Measurements from ENCODE around the gene RPS27L. TPM values are rescaled to one million over a fixed set of nuclear protein-coding genes. Genes with fewer than 3 reads are reported as not detected.
A peak's percentile ranks its signal among the peaks of the same experiment; 100 is the strongest.

The RPS27L gene
- total and polyA plus RNA-seq, 7 experiments from 2014 or later, result 38.7 to 248 (median 111) TPM

GRCh38 chr15:63181648-63182047 lies 24.4 kb upstream of the RPS27L start:
- Histone ChIP-seq H3K4me1 (ENCODE audit: control insufficient read depth in 2 of 2, insufficient read depth in 2 of 2, low read length in 2 of 2) (no peaks in the 10 kb centered on the region), H3K36me3 (ENCODE audit: control insufficient read depth in 2 of 3, insufficient read depth in 3 of 3, low read length in 3 of 3) (no peaks in the 10 kb centered on the region), H3K4me3 (ENCODE audit: low read length) (no peak overlapping the region), H3K9me3 (ENCODE audit: control insufficient read depth in 2 of 3, low read length in 3 of 3) (no peaks in the 10 kb centered on the region), H3K27ac (ENCODE audit: low read depth, low read length) (no peak overlapping the region), H3K27me3 (ENCODE audit: control insufficient read depth in 2 of 2, insufficient read depth in 2 of 2, low read length in 2 of 2) (no peaks in the 10 kb centered on the region)
- H3K4me1 Mint-ChIP-seq, result peaks cover 0 to 7% (median 0%) of the 10 kb centered on the region in 7 donors
- no peak overlapping the region for H3K27ac Mint-ChIP-seq
- ChIA-PET POLR2A (interaction anchor here (1.1 kb wide), 2 partner anchors 10 to 13 kb away, joined by 4 to 6 read pairs; no protein-coding TSS in a partner anchor), CTCF (no interaction called here)
- H3K36me3 Mint-ChIP-seq, result no peaks in the 10 kb centered on the region
- no peak for DNase-seq
- H3K4me3 Mint-ChIP-seq, result no peak overlapping the region
- peaks cover 0 to 14% (median 0%) of the 10 kb centered on the region in 5 donors for H3K27me3 Mint-ChIP-seq
- intact Hi-C loops (cut with micrococcal nuclease), result no loop called here
- ATAC-seq, result no peak
- no peaks in the 10 kb centered on the region for H3K9me3 Mint-ChIP-seq

- intact Hi-C loops (cut with micrococcal nuclease), result no loop called here
- no peak overlapping the region for H3K4me3 Mint-ChIP-seq
- POLR2A ChIA-PET, result interaction anchor here (1.1 kb wide), 1 partner anchor 11 kb away, joined by 4 read pairs; no protein-coding TSS in a partner anchor
- peaks cover 0 to 11% (median 0%) of the 10 kb centered on the region in 5 donors for H3K27me3 Mint-ChIP-seq
- CTCF ChIA-PET, result no interaction called here
- DNase-seq (no peak), ATAC-seq (no peak)
- no peak overlapping the region for H3K27ac Mint-ChIP-seq
- H3K4me1 Mint-ChIP-seq, result peaks cover 0 to 5% (median 0%) of the 10 kb centered on the region in 7 donors
- H3K27ac ChIP-seq (ENCODE audit: low read depth, low read length), result no peak overlapping the region
- H3K9me3 Mint-ChIP-seq, result no peaks in the 10 kb centered on the region
- no peaks in the 10 kb centered on the region for H3K9me3 ChIP-seq (ENCODE audit: control insufficient read depth in 2 of 3, low read length in 3 of 3)
- H3K36me3 Mint-ChIP-seq, result no peaks in the 10 kb centered on the region
- H3K4me1 ChIP-seq (ENCODE audit: control insufficient read depth in 2 of 2, insufficient read depth in 2 of 2, low read length in 2 of 2), result no peaks in the 10 kb centered on the region
- H3K27me3 ChIP-seq (ENCODE audit: control insufficient read depth in 2 of 2, insufficient read depth in 2 of 2, low read length in 2 of 2), result no peaks in the 10 kb centered on the region
- H3K4me3 ChIP-seq (ENCODE audit: low read length), result no peak overlapping the region
- no peaks in the 10 kb centered on the region for H3K36me3 ChIP-seq (ENCODE audit: control insufficient read depth in 2 of 3, insufficient read depth in 3 of 3, low read length in 3 of 3)
Measured at GRCh38 chr15:63180746-63181145, 23.5 kb upstream of the RPS27L start.

- Mint-ChIP-seq H3K4me1 (peaks cover 0 to 5% (median 0%) of the 10 kb centered on the region in 7 donors), H3K9me3 (no peaks in the 10 kb centered on the region), H3K36me3 (no peaks in the 10 kb centered on the region), H3K27ac (no peak overlapping the region), H3K4me3 (no peak overlapping the region), H3K27me3 (peaks cover 0 to 11% (median 0%) of the 10 kb centered on the region in 5 donors)
- H3K9me3 ChIP-seq (ENCODE audit: control insufficient read depth in 2 of 3, low read length in 3 of 3), result no peaks in the 10 kb centered on the region
- POLR2A ChIA-PET, result no interaction called here
- H3K27ac ChIP-seq (ENCODE audit: low read depth, low read length), result no peak overlapping the region
- CTCF ChIA-PET, result no interaction called here
- intact Hi-C loops (cut with micrococcal nuclease), result no loop called here
- ATAC-seq, result no peak
- no peaks in the 10 kb centered on the region for H3K27me3 ChIP-seq (ENCODE audit: control insufficient read depth in 2 of 2, insufficient read depth in 2 of 2, low read length in 2 of 2)
- H3K36me3 ChIP-seq (ENCODE audit: control insufficient read depth in 2 of 3, insufficient read depth in 3 of 3, low read length in 3 of 3), result no peaks in the 10 kb centered on the region
- DNase-seq, result no peak
- H3K4me3 ChIP-seq (ENCODE audit: low read length), result no peak overlapping the region
- H3K4me1 ChIP-seq (ENCODE audit: control insufficient read depth in 2 of 2, insufficient read depth in 2 of 2, low read length in 2 of 2), result no peaks in the 10 kb centered on the region
Measured at GRCh38 chr15:63178034-63178433, 20.8 kb upstream of the RPS27L start.

- ChIA-PET POLR2A (no interaction called here), CTCF (no interaction called here)
- Mint-ChIP-seq H3K27me3 (peaks cover 0 to 2% (median 0%) of the 10 kb centered on the region in 5 donors), H3K4me1 (peaks cover 0 to 5% (median 0%) of the 10 kb centered on the region in 7 donors), H3K9me3 (no peaks in the 10 kb centered on the region), H3K36me3 (no peaks in the 10 kb centered on the region), H3K4me3 (no peak overlapping the region), H3K27ac (no peak overlapping the region)
- H3K4me1 ChIP-seq (ENCODE audit: control insufficient read depth in 2 of 2, insufficient read depth in 2 of 2, low read length in 2 of 2), result no peaks in the 10 kb centered on the region
- intact Hi-C loops (cut with micrococcal nuclease), result no loop called here
- no peak overlapping the region for H3K27ac ChIP-seq (ENCODE audit: low read depth, low read length)
- DNase-seq (no peak), ATAC-seq (no peak)
- H3K4me3 ChIP-seq (ENCODE audit: low read length), result no peak overlapping the region
- H3K9me3 ChIP-seq (ENCODE audit: control insufficient read depth in 2 of 3, low read length in 3 of 3), result no peaks in the 10 kb centered on the region
- H3K36me3 ChIP-seq (ENCODE audit: control insufficient read depth in 2 of 3, insufficient read depth in 3 of 3, low read length in 3 of 3), result no peaks in the 10 kb centered on the region
- H3K27me3 ChIP-seq (ENCODE audit: control insufficient read depth in 2 of 2, insufficient read depth in 2 of 2, low read length in 2 of 2), result no peaks in the 10 kb centered on the region
Measured at GRCh38 chr15:63176302-63176701, 19.0 kb upstream of the RPS27L start.

GRCh38 chr15:63172851-63173451 lies 15.7 kb upstream of the RPS27L start:
- POLR2A ChIA-PET, result interaction anchor here (0.6 to 2.4 kb wide), 3 partner anchors 20 to 1108 kb away, joined by 3 to 10 read pairs (median 9); no protein-coding TSS in a partner anchor
- H3K9me3 Mint-ChIP-seq, result no peaks in the 10 kb centered on the region
- no peak overlapping the region for H3K27ac ChIP-seq (ENCODE audit: low read depth, low read length)

GRCh38 chr15:63172376-63172775 lies 15.1 kb upstream of the RPS27L start:
- no peak for DNase-seq

More at GRCh38 chr15:63172851-63173451, 15.7 kb upstream of the RPS27L start:
- CTCF ChIA-PET, result no interaction called here
- H3K4me1 ChIP-seq (ENCODE audit: control insufficient read depth in 2 of 2, insufficient read depth in 2 of 2, low read length in 2 of 2), result no peaks in the 10 kb centered on the region
- peak overlapping the region in 2 of 9 donors; percentile 8 to 27 for H3K27ac Mint-ChIP-seq
- H3K27me3 Mint-ChIP-seq, result no peaks in the 10 kb centered on the region
- H3K27me3 ChIP-seq (ENCODE audit: control insufficient read depth in 2 of 2, insufficient read depth in 2 of 2, low read length in 2 of 2), result no peaks in the 10 kb centered on the region
- no peaks in the 10 kb centered on the region for H3K36me3 ChIP-seq (ENCODE audit: control insufficient read depth in 2 of 3, insufficient read depth in 3 of 3, low read length in 3 of 3)
- DNase-seq (no peak), ATAC-seq (no peak)
- no peaks in the 10 kb centered on the region for H3K36me3 Mint-ChIP-seq
- peaks cover 0 to 5% (median 0%) of the 10 kb centered on the region in 7 donors for H3K4me1 Mint-ChIP-seq
- intact Hi-C loops (cut with micrococcal nuclease), result no loop called here
- no peak overlapping the region for H3K4me3 ChIP-seq (ENCODE audit: low read length)
- H3K9me3 ChIP-seq (ENCODE audit: control insufficient read depth in 2 of 3, low read length in 3 of 3), result no peaks in the 10 kb centered on the region
- H3K4me3 Mint-ChIP-seq, result no peak overlapping the region

GRCh38 chr15:63169788-63170187 lies 12.5 kb upstream of the RPS27L start:
- no peaks in the 10 kb centered on the region for H3K36me3 ChIP-seq (ENCODE audit: control insufficient read depth in 2 of 3, insufficient read depth in 3 of 3, low read length in 3 of 3)
- H3K27ac ChIP-seq (ENCODE audit: low read depth, low read length), result no peak overlapping the region
- POLR2A ChIA-PET, result no interaction called here
- DNase-seq, result no peak
- no peaks in the 10 kb centered on the region for H3K27me3 ChIP-seq (ENCODE audit: control insufficient read depth in 2 of 2, insufficient read depth in 2 of 2, low read length in 2 of 2)
- Mint-ChIP-seq H3K4me3 (no peak overlapping the region), H3K27ac (no peak overlapping the region), H3K9me3 (no peaks in the 10 kb centered on the region), H3K36me3 (no peaks in the 10 kb centered on the region), H3K4me1 (peaks cover 0 to 6% (median 5%) of the 10 kb centered on the region in 7 donors), H3K27me3 (peaks cover 0 to 2% (median 0%) of the 10 kb centered on the region in 5 donors)
- CTCF ChIA-PET, result interaction anchor here (0.5 to 0.7 kb wide), 2 partner anchors 85 to 353 kb away, joined by 3 to 4 read pairs; no protein-coding TSS in a partner anchor
- no peaks in the 10 kb centered on the region for H3K9me3 ChIP-seq (ENCODE audit: control insufficient read depth in 2 of 3, low read length in 3 of 3)
- no peaks in the 10 kb centered on the region for H3K4me1 ChIP-seq (ENCODE audit: control insufficient read depth in 2 of 2, insufficient read depth in 2 of 2, low read length in 2 of 2)
- intact Hi-C loops (cut with micrococcal nuclease), result no loop called here
- no peak for ATAC-seq
- H3K4me3 ChIP-seq (ENCODE audit: low read length), result no peak overlapping the region

More at GRCh38 chr15:63172376-63172775, 15.1 kb upstream of the RPS27L start:
- H3K27ac ChIP-seq (ENCODE audit: low read depth, low read length), result no peak overlapping the region
- ChIA-PET CTCF (no interaction called here), POLR2A (interaction anchor here (0.6 to 2.4 kb wide), 3 partner anchors 21 to 1107 kb away, joined by 3 to 10 read pairs (median 9); no protein-coding TSS in a partner anchor)
- no peaks in the 10 kb centered on the region for H3K9me3 ChIP-seq (ENCODE audit: control insufficient read depth in 2 of 3, low read length in 3 of 3)
- H3K4me3 ChIP-seq (ENCODE audit: low read length), result no peak overlapping the region
- no peaks in the 10 kb centered on the region for H3K27me3 Mint-ChIP-seq
- H3K36me3 ChIP-seq (ENCODE audit: control insufficient read depth in 2 of 3, insufficient read depth in 3 of 3, low read length in 3 of 3), result no peaks in the 10 kb centered on the region
- peak overlapping the region in 1 of 9 donors; percentile 27 for H3K27ac Mint-ChIP-seq
- ATAC-seq, result no peak
- no peak overlapping the region for H3K4me3 Mint-ChIP-seq
- intact Hi-C loops (cut with micrococcal nuclease), result no loop called here
- no peaks in the 10 kb centered on the region for H3K36me3 Mint-ChIP-seq
- H3K4me1 Mint-ChIP-seq, result peaks cover 0 to 2% (median 0%) of the 10 kb centered on the region in 7 donors
- no peaks in the 10 kb centered on the region for H3K27me3 ChIP-seq (ENCODE audit: control insufficient read depth in 2 of 2, insufficient read depth in 2 of 2, low read length in 2 of 2)
- H3K9me3 Mint-ChIP-seq, result no peaks in the 10 kb centered on the region
- no peaks in the 10 kb centered on the region for H3K4me1 ChIP-seq (ENCODE audit: control insufficient read depth in 2 of 2, insufficient read depth in 2 of 2, low read length in 2 of 2)

Data from naive thymus-derived CD4-positive, alpha-beta T cell (primary cell).